Endodermal cell (in vitro differentiated cells): ENCODE data around the gene ADAR. TPM values are rescaled to one million over a fixed set of nuclear protein-coding genes. Genes with fewer than 3 reads are reported as not detected.

Source experiments
- DNase-seq: peaks from one replicate; pipeline ENCODE4 v3.0.0-alpha.2; 2017
- H3K27ac ChIP-seq: 2 replicates; pipeline ENCODE4 v1.5.1; 2013; ENCODE audit warnings: mild to moderate bottlenecking, low read depth, low read length, moderate library complexity
- H3K27me3 ChIP-seq: 2 replicates; pipeline ENCODE4 v1.6.1; 2013; ENCODE audit warnings: mild to moderate bottlenecking, low read length, moderate library complexity; ENCODE audit not compliant: insufficient read depth, control insufficient read depth, poor library complexity, severe bottlenecking
- H3K36me3 ChIP-seq: 2 replicates; pipeline ENCODE4 v1.7.0; 2013; ENCODE audit warnings: mild to moderate bottlenecking, low read length, moderate library complexity; ENCODE audit not compliant: control insufficient read depth, insufficient read depth
- H3K4me1 ChIP-seq: one replicate; pipeline ENCODE4 v1.7.0; 2013; ENCODE audit warnings: low read length; ENCODE audit not compliant: control insufficient read depth, insufficient read depth
- H3K4me3 ChIP-seq: 2 replicates; pipeline ENCODE4 v1.5.1; 2013; ENCODE audit warnings: mild to moderate bottlenecking, low read length, moderate library complexity
- H3K9ac ChIP-seq: 2 replicates; pipeline ENCODE4 v1.6.1; 2013; ENCODE audit warnings: mild to moderate bottlenecking, low read length, moderate library complexity; ENCODE audit not compliant: poor library complexity, severe bottlenecking; ENCODE audit errors: extremely low read depth
- H3K9me3 ChIP-seq: 2 replicates; pipeline ENCODE4 v1.6.1; 2013; ENCODE audit warnings: mild to moderate bottlenecking, low read length, moderate library complexity; ENCODE audit not compliant: control insufficient read depth
- H3K27ac Mint-ChIP-seq: 2 replicates; pipeline ENCODE4 v1.8.0; 2020; ENCODE audit warnings: mixed read lengths
- H3K27me3 Mint-ChIP-seq: 2 replicates; pipeline ENCODE4 v1.8.0; 2021; ENCODE audit warnings: mild to moderate bottlenecking, mixed read lengths; ENCODE audit not compliant: insufficient read depth
- H3K36me3 Mint-ChIP-seq: 2 replicates; pipeline ENCODE4 v1.8.0; 2020; ENCODE audit warnings: low read depth, mixed read lengths
- H3K4me1 Mint-ChIP-seq: 2 replicates; pipeline ENCODE4 v1.8.0; 2020; ENCODE audit warnings: mixed read lengths
- H3K4me3 Mint-ChIP-seq: 2 replicates; pipeline ENCODE4 v1.8.0; 2020; ENCODE audit warnings: mild to moderate bottlenecking, moderate library complexity, mixed read lengths
- H3K9me3 Mint-ChIP-seq: 2 replicates; pipeline ENCODE4 v1.8.0; 2020; ENCODE audit warnings: mild to moderate bottlenecking, mixed read lengths
- CTCF ChIP-seq: fragments of 200-600 bp; sonication (generic); conservative IDR thresholded peaks from 2 replicates; pipeline ENCODE4 v1.5.0; 2021; ENCODE audit warnings: antibody characterized with exemption, mild to moderate bottlenecking
- WGBS, 2 experiments: methylation state at CpG; one replicate each; pipeline versions ENCODE4 v1.1.5 to v1.1.7; 2013; ENCODE audit warnings: missing lambda C conversion rate in 2 of 2, mixed read lengths in 1 of 2; ENCODE audit not compliant: insufficient coverage in 1 of 2, insufficient read length in 1 of 2; 5-methylcytosine and 5-hydroxymethylcytosine counted together
- total RNA-seq, 2 donors: library from RNA; stranded (reverse); fragmentation: NEBNext Ultra II Directional in 1 of 2; extraction: Animal tissue kit (Norgen Biotek cat#: 25700) in 1 of 2; gene quantifications; 2 replicates in 1 of 2; 3 replicates in 1 of 2; pipeline ENCODE4 v1.2.1, GENCODE V29; 2021

ADAR gene
- total RNA-seq, 2 donors from 2014 or later = 148 to 166 TPM

DNA sequence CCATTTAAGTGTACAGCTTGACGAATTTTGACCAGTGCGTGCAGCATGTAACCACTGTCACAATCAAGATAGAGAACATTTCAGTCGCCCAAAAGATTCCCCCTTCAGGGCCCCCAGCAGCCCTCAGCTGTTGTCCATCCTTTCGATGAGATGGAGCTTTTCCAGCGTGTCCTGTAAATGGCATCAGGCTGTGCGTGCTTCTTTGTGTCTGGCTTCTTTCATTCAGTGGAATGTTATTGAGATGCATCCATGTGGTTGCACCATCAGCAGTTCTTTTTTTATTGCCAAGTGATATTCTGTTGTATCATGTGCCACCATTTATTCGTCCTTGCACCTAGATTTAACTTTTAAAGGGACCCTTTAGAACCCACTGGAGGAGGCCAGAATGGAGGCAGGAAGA is 71.4 kb downstream of the ADAR start:
- peaks cover 8% of the 10 kb centered on the region for H3K4me1 Mint-ChIP-seq
- no peak for DNase-seq
- no peak overlapping the region for H3K4me3 ChIP-seq
- no peak overlapping the region for H3K4me3 Mint-ChIP-seq
- H3K27ac ChIP-seq = no peak overlapping the region
- no peak for TF ChIP-seq CTCF
- H3K4me1 ChIP-seq = no peaks in the 10 kb centered on the region
- WGBS, 2 experiments = 93 to 97% methylated on average over 7 of the region's 7 CpGs
- H3K27ac Mint-ChIP-seq = no peak overlapping the region
- no peak overlapping the region for H3K9ac ChIP-seq
- H3K36me3 Mint-ChIP-seq = no peaks in the 10 kb centered on the region
- H3K27me3 ChIP-seq = no peaks in the 10 kb centered on the region
- peaks cover 16% of the 10 kb centered on the region for H3K27me3 Mint-ChIP-seq
- H3K36me3 ChIP-seq = no peaks in the 10 kb centered on the region
- peaks cover 8% of the 10 kb centered on the region for H3K9me3 Mint-ChIP-seq
- no peaks in the 10 kb centered on the region for H3K9me3 ChIP-seq

DNA sequence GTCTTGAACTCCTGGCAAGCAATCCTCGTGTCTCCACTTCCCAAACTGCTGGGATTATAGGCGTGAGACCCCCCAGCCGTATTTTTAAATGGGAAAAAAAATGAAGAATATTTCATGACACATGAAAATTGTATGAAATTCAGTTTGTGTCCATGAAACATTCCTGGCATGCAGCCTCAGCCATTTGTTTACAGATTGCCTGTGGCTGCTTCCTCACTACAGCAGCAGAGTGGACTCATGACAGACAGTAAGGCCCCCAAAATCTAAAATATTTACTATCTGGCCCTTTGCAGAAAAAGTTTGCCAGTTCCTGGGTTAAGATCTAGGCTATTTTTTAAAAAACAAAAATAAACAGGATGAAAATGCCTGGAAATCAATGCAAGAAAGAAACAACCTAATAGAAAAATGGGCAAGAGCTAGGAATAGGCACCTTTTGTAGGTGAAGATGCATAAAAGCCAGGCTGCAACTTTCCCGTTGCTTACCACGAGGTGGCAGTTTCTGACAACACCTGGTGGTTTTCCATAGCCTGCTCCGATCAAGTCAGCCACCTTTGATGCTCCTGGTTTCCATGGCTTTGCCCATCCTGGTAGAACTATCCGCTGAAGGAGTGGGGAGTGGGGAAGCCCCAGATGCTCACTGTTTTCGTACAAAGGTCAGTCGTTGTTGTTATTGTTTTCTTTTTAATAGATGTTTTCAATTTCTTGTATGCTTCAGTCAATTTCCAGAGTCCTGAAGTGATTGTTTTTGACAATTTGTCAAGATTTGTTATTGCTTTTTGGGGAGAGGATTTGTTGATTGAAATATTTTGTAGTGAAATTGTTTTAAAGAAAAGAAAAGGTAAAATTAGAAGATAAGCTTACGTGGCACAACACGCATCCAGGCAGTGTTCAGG is 73.8 kb downstream of the ADAR start:
- peak; percentile 80 for TF ChIP-seq CTCF
- DNase-seq = peak; percentile 85
- Histone ChIP-seq H3K27ac (no peak overlapping the region), H3K27me3 (no peaks in the 10 kb centered on the region), H3K9ac (no peak overlapping the region), H3K4me3 (no peak overlapping the region), H3K36me3 (no peaks in the 10 kb centered on the region), H3K9me3 (no peaks in the 10 kb centered on the region), H3K4me1 (no peaks in the 10 kb centered on the region)
- Mint-ChIP-seq H3K27ac (no peak overlapping the region), H3K4me1 (no peaks in the 10 kb centered on the region), H3K27me3 (peaks cover 8% of the 10 kb centered on the region), H3K4me3 (no peak overlapping the region), H3K36me3 (no peaks in the 10 kb centered on the region), H3K9me3 (peaks cover 14% of the 10 kb centered on the region)
- 53 to 56% methylated on average over 8 to 11 of the region's 11 CpGs for WGBS, 2 experiments

Other genes with a start within 250 kb of the ADAR start
- gene IL6R, start 202.8 kb downstream of the ADAR start, total RNA-seq = 1 to 10 TPM in 1 of 2 donors, under 1 TPM in 1; 0.77 to 1.0 TPM
- not detected for gene TDRD10, start 106.0 kb downstream of the ADAR start, total RNA-seq
- under 1 TPM; 0.24 to 0.35 TPM for gene SHE, start 105.8 kb downstream of the ADAR start, total RNA-seq
- 10 to 100 TPM; 83.0 to 94.7 TPM for gene UBE2Q1, start 49.5 kb downstream of the ADAR start, total RNA-seq
- gene CHRNB2, start 40.4 kb downstream of the ADAR start, total RNA-seq = under 1 TPM; 0.18 to 0.55 TPM